Activated CD8-positive, alpha-beta memory T cell treated with anti-CD3 and anti-CD28 coated beads, Interleukin-2, amount 50 U/mL, for 48 hours (primary cell): Measurements from ENCODE around the gene GRM8.

ENCODE experiments used
- DNase-seq: peaks from one replicate; pipeline ENCODE4 v3.0.0-alpha.2; 2020

GRM8 gene

GRCh38 chr7:126803990-126804389, 448.8 kb downstream of the GRM8 start:
- DNase-seq, result no peak

GRCh38 chr7:126803060-126803665, 449.6 kb downstream of the GRM8 start:
- no peak for DNase-seq

- no peak for DNase-seq
Observed at GRCh38 chr7:126801733-126802132, 451.0 kb downstream of the GRM8 start.

- DNase-seq, result no peak
Observed at GRCh38 chr7:126799541-126799940, 453.2 kb downstream of the GRM8 start.

- no peak for DNase-seq
Observed at GRCh38 chr7:126792521-126792920, 460.2 kb downstream of the GRM8 start.

GRCh38 chr7:126791306-126791705, 461.4 kb downstream of the GRM8 start:
- no peak for DNase-seq

GRCh38 chr7:126790763-126791162, 462.0 kb downstream of the GRM8 start:
- DNase-seq, result no peak

GRCh38 chr7:126783613-126784012, 469.1 kb downstream of the GRM8 start:
- DNase-seq, result no peak

GRCh38 chr7:126780993-126781392, 471.7 kb downstream of the GRM8 start:
- DNase-seq, result no peak

- DNase-seq, result no peak
Observed at GRCh38 chr7:126778101-126778500, 474.6 kb downstream of the GRM8 start.

GRCh38 chr7:126776498-126776897, 476.2 kb downstream of the GRM8 start:
- no peak for DNase-seq

GRCh38 chr7:126774077-126774476, 478.7 kb downstream of the GRM8 start:
- DNase-seq, result no peak

GRCh38 chr7:126768836-126769235, 483.9 kb downstream of the GRM8 start:
- no peak for DNase-seq

GRCh38 chr7:126760914-126761577, 491.7 kb downstream of the GRM8 start:
- no peak for DNase-seq

- no peak for DNase-seq
Observed at GRCh38 chr7:126755381-126755780, 497.4 kb downstream of the GRM8 start.

GRCh38 chr7:126750207-126750911, 502.4 kb downstream of the GRM8 start:
- DNase-seq, result no peak

GRCh38 chr7:126728967-126729366, 523.8 kb downstream of the GRM8 start:
- DNase-seq, result no peak

GRCh38 chr7:126727930-126728391, 524.8 kb downstream of the GRM8 start:
- no peak for DNase-seq

- DNase-seq, result no peak
Observed at GRCh38 chr7:126723966-126724544, 528.7 kb downstream of the GRM8 start.

- DNase-seq, result no peak
Observed at GRCh38 chr7:126720232-126720631, 532.5 kb downstream of the GRM8 start.

GRCh38 chr7:126718419-126718818, 534.3 kb downstream of the GRM8 start:
- DNase-seq, result no peak

- no peak for DNase-seq
Observed at GRCh38 chr7:126716321-126716720, 536.4 kb downstream of the GRM8 start.

GRCh38 chr7:126715076-126715475, 537.7 kb downstream of the GRM8 start:
- DNase-seq, result no peak
